Vagina (tissue), 2 donors: ENCODE measurements around the gene PHACTR2.

Experiments
- POLR2AphosphoS5 ChIP-seq, 2 donors: sonication (generic); formaldehyde crosslinking; IDR thresholded peaks; one replicate each; pipeline ENCODE4 v1.9.0; 2017; ENCODE audit warnings: antibody characterized with exemption in 2 of 2, mild to moderate bottlenecking in 2 of 2, low read depth in 1 of 2; ENCODE audit not compliant: insufficient read depth in 1 of 2
- TF ChIP-seq, protein P1 (sequence below), 3 experiments: fragments of 450-650 bp in 2 of 3; fragments of 200-600 bp in 1 of 3; sonication (generic) in 1 of 3; IDR thresholded peaks; one replicate each; pipeline ENCODE4 v1.5.1; 2017 to 2019; ENCODE audit warnings: antibody characterized with exemption in 3 of 3, mild to moderate bottlenecking in 2 of 3, moderate library complexity in 2 of 3

DNA sequence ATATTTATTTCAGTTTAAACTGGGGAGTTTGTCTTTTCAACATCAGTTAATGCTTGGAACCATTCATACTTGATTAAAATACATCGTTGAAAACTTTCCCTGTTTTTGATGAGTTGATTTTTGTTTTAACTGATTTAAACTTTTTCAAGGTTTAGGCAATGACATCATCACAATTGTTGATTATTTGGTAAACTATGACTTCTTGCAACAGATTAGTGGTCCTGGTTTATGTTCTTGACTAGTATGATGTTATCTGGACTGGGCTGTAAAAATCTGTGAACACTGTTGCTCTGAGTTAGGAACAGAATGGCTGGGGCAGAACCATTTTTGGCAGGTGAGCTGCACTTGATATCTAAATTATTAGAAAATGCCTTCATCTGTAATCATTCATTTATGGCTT is 186.5 kb downstream of the PHACTR2 start, which contains the start of gene ZC2HC1B:
- TF ChIP-seq, protein P1, sequence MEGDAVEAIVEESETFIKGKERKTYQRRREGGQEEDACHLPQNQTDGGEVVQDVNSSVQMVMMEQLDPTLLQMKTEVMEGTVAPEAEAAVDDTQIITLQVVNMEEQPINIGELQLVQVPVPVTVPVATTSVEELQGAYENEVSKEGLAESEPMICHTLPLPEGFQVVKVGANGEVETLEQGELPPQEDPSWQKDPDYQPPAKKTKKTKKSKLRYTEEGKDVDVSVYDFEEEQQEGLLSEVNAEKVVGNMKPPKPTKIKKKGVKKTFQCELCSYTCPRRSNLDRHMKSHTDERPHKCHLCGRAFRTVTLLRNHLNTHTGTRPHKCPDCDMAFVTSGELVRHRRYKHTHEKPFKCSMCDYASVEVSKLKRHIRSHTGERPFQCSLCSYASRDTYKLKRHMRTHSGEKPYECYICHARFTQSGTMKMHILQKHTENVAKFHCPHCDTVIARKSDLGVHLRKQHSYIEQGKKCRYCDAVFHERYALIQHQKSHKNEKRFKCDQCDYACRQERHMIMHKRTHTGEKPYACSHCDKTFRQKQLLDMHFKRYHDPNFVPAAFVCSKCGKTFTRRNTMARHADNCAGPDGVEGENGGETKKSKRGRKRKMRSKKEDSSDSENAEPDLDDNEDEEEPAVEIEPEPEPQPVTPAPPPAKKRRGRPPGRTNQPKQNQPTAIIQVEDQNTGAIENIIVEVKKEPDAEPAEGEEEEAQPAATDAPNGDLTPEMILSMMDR (IDR thresholded peaks at IDR 0.05) = no peak
- TF ChIP-seq POLR2AphosphoS5 (IDR thresholded peaks at IDR 0.05; ENCODE audit: insufficient read depth in 1 of 2, low read depth in 1 of 2) = no peak
